SU-DHL-6 (cell line): ENCODE results near the gene GNAQ.

ENCODE experiments used
- H2AFZ ChIP-seq: fragments of 200-600 bp; sonication (generic); 2 replicates; pipeline ENCODE4 v1.6.1; 2014; ENCODE audit warnings: low read depth, mild to moderate bottlenecking, moderate library complexity, mixed read lengths, antibody characterized with exemption, low read length; ENCODE audit not compliant: severe bottlenecking
- H3F3A ChIP-seq: fragments of 200-600 bp; shearing (Covaris generic); 2 replicates; pipeline ENCODE4 v1.6.0; 2016; ENCODE audit warnings: antibody characterized with exemption, mild to moderate bottlenecking; ENCODE audit not compliant: insufficient read depth
- H3K27ac ChIP-seq: fragments of 200-600 bp; sonication (generic); 2 replicates; pipeline ENCODE4 v1.5.1; 2016; ENCODE audit warnings: low read depth, mild to moderate bottlenecking, low read length, moderate library complexity, mixed read lengths
- H3K27me3 ChIP-seq: fragments of 200-600 bp; sonication (generic), shearing (Covaris generic); 2 replicates; pipeline ENCODE4 v1.6.0; 2014; ENCODE audit warnings: mild to moderate bottlenecking, low read length
- H3K36me3 ChIP-seq: fragments of 200-600 bp; sonication (generic); 2 replicates; pipeline ENCODE4 v1.6.1; 2014; ENCODE audit warnings: mild to moderate bottlenecking, low read length, mixed read lengths
- H3K4me2 ChIP-seq: fragments of 300-600, 200-600 bp; shearing (Covaris generic), sonication (generic); 2 replicates; pipeline ENCODE4 v1.6.0; 2014; ENCODE audit warnings: low read length, low read depth, mild to moderate bottlenecking; ENCODE audit not compliant: poor library complexity, severe bottlenecking
- H3K4me3 ChIP-seq: fragments of 200-600 bp; sonication (generic); 2 replicates; pipeline ENCODE4 v1.5.1; 2014; ENCODE audit warnings: antibody characterized with exemption, low read length, mild to moderate bottlenecking, mixed read lengths; ENCODE audit not compliant: insufficient read depth, poor library complexity, severe bottlenecking
- H3K79me2 ChIP-seq: fragments of 200-600 bp; sonication (generic); 2 replicates; pipeline ENCODE4 v1.6.1; 2014; ENCODE audit warnings: mild to moderate bottlenecking, low read length, moderate library complexity; ENCODE audit not compliant: insufficient read depth
- H3K9ac ChIP-seq: fragments of 200-600 bp; sonication (generic); 2 replicates; pipeline ENCODE4 v1.7.0; 2014; ENCODE audit warnings: mild to moderate bottlenecking, low read length
- H3K9me2 ChIP-seq: fragments of 200-600 bp; sonication (generic); replicated peaks from 2 replicates; pipeline ENCODE4 v1.6.1; 2014; ENCODE audit warnings: low read length; ENCODE audit not compliant: insufficient read depth
- H3K9me3 ChIP-seq: fragments of 200-600 bp; sonication (generic); 2 replicates; pipeline ENCODE4 v1.6.1; 2014; ENCODE audit warnings: low read length, mixed read lengths; ENCODE audit not compliant: insufficient read depth
- H4K20me1 ChIP-seq: fragments of 200-600 bp; sonication (generic); 2 replicates; pipeline ENCODE4 v1.6.1; 2014; ENCODE audit warnings: low read depth, mild to moderate bottlenecking, antibody characterized with exemption, low read length, moderate library complexity, mixed read lengths
- EZH2phosphoT487 ChIP-seq: fragments of 200-600 bp; sonication (generic), shearing (Covaris generic); conservative IDR thresholded peaks from 2 replicates; pipeline ENCODE4 v1.6.1; 2018; ENCODE audit warnings: mild to moderate bottlenecking, antibody characterized with exemption, low read length, moderate library complexity, mixed read lengths
- TF ChIP-seq, protein P1 (sequence below): fragments of 200-600 bp; sonication (generic); IDR thresholded peaks from one replicate; pipeline ENCODE4 v1.5.1; 2017; ENCODE audit warnings: antibody characterized with exemption, mild to moderate bottlenecking, low read length, moderate library complexity; ENCODE audit not compliant: insufficient read depth, poor library complexity, severe bottlenecking

Gene GNAQ

DNA sequence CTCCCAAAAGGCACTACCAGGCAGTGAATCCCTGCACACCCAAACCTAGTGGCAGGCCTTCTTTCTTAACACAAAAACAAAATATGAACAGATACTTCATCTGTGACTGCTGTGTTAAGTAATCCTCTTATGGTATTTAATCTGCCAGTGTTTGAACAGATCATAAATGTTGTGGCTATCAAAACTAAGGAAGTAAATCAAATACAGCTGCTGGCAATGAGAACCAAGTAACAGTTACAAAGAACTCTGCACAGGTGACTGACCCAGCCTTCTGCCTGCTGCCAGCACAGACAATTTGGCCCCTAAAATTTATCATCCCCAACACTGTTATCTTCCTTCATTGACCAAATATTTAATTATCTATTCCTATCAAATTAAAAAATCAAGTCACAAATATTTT, 78.0 kb downstream of the GNAQ start:
- Histone ChIP-seq H3K27ac (no peak overlapping the region), H3K79me2 (no peaks in the 10 kb centered on the region), H3K4me3 (no peak overlapping the region), H3K9me2 (no peaks in the 10 kb centered on the region), H3K27me3 (no peaks in the 10 kb centered on the region), H2AFZ (no peak overlapping the region), H3K9ac (no peak overlapping the region), H3K4me2 (no peak overlapping the region), H3F3A (no peaks in the 10 kb centered on the region), H4K20me1 (no peaks in the 10 kb centered on the region), H3K9me3 (no peaks in the 10 kb centered on the region), H3K36me3 (no peaks in the 10 kb centered on the region)
- TF ChIP-seq, protein P1, sequence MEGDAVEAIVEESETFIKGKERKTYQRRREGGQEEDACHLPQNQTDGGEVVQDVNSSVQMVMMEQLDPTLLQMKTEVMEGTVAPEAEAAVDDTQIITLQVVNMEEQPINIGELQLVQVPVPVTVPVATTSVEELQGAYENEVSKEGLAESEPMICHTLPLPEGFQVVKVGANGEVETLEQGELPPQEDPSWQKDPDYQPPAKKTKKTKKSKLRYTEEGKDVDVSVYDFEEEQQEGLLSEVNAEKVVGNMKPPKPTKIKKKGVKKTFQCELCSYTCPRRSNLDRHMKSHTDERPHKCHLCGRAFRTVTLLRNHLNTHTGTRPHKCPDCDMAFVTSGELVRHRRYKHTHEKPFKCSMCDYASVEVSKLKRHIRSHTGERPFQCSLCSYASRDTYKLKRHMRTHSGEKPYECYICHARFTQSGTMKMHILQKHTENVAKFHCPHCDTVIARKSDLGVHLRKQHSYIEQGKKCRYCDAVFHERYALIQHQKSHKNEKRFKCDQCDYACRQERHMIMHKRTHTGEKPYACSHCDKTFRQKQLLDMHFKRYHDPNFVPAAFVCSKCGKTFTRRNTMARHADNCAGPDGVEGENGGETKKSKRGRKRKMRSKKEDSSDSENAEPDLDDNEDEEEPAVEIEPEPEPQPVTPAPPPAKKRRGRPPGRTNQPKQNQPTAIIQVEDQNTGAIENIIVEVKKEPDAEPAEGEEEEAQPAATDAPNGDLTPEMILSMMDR = no peak
- TF ChIP-seq EZH2phosphoT487 = no peak

DNA sequence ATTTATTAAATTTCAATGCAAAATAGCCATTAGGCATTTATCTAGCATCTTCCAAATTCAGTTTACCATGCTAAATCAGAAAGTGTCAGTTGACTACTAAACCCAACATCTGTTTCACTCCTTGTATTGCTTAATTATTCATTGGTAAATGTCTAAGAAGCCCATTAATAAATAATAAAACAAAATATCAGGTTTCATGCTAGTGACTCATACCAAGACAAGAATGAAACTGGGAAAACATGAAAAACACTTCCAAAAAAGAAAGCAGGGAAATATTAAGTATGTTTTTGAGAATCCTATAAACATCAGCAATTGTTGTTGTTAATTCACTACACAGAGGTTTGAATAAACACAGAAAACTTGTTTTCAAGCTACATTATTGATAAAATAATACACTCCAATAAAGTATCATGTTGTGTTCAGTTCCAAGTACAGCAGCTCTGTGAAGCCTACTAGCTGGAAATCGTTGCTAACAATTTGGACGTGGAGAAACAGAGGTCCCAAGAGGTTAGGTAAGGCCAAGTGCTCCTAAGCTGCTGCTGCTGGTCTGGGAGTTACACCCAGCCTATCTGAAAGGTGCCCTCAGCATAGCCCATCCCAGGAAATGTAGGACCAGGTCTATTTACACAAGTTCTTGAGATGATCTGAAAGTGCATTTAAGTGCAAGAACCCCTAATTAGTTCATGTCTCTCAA, 78.8 kb downstream of the GNAQ start:
- H3K36me3 ChIP-seq = no peaks in the 10 kb centered on the region
- H3K9ac ChIP-seq = no peak overlapping the region
- H3K9me3 ChIP-seq = no peaks in the 10 kb centered on the region
- H3K27ac ChIP-seq = no peak overlapping the region
- no peak overlapping the region for H3K4me2 ChIP-seq
- H3K79me2 ChIP-seq = no peaks in the 10 kb centered on the region
- TF ChIP-seq, protein P1 = no peak
- TF ChIP-seq EZH2phosphoT487 = no peak
- no peaks in the 10 kb centered on the region for H4K20me1 ChIP-seq
- no peaks in the 10 kb centered on the region for H3K9me2 ChIP-seq
- H3K27me3 ChIP-seq = no peaks in the 10 kb centered on the region
- H2AFZ ChIP-seq = no peak overlapping the region
- no peak overlapping the region for H3K4me3 ChIP-seq
- H3F3A ChIP-seq = no peaks in the 10 kb centered on the region

DNA sequence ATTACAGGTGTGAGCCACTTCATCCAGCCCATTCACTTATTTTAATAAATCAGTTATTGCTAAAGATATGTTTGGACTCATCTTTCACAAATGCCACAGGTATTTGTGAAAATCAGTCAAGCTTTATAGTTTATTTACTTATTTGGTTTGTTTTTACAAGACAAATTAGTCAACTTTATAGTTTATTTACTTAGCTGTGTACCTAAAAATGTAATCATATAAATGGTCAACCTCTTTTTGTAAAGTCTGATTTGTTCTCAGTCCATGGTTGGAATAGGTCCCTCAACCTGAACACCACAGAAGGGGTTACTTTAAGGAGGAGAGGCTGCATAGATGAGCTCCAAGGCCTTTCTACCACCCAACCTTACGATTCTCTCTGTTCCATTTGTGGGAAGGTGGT, 80.2 kb downstream of the GNAQ start:
- H3K27me3 ChIP-seq = no peaks in the 10 kb centered on the region
- no peak overlapping the region for H2AFZ ChIP-seq
- no peak overlapping the region for H3K27ac ChIP-seq
- H3K9me2 ChIP-seq = no peaks in the 10 kb centered on the region
- H3F3A ChIP-seq = no peaks in the 10 kb centered on the region
- no peak overlapping the region for H3K9ac ChIP-seq
- H3K4me3 ChIP-seq = no peak overlapping the region
- H3K9me3 ChIP-seq = no peaks in the 10 kb centered on the region
- TF ChIP-seq, protein P1 = no peak
- no peak for TF ChIP-seq EZH2phosphoT487
- no peaks in the 10 kb centered on the region for H3K36me3 ChIP-seq
- no peaks in the 10 kb centered on the region for H3K79me2 ChIP-seq
- no peak overlapping the region for H3K4me2 ChIP-seq
- no peaks in the 10 kb centered on the region for H4K20me1 ChIP-seq
